D721Med (cell line): ENCODE results near the gene MOB3B.
"Not testable (repeated sequence)": the region's sequence is repeated elsewhere in the genome, so short reads cannot be mapped to it uniquely, and the experiment has no call there.

Source experiments
- DNase-seq: peaks from one replicate; pipeline ENCODE4 v3.0.0; 2011; ENCODE audit warnings: low spot score; ENCODE audit not compliant: insufficient read length
- FAIRE-seq: peaks from 2 replicates; lab custom pipeline; 2011; peaks lifted over from hg19 to GRCh38; lab: Jason Lieb, UNC
- CTCF ChIP-seq: IDR thresholded peaks from 2 replicates; pipeline ENCODE4 v1.5.1; 2012; ENCODE audit warnings: mild to moderate bottlenecking, control low read depth; ENCODE audit not compliant: insufficient read depth; ENCODE audit errors: missing control alignments

Gene MOB3B

GRCh38 chr9:27425827-27426510, 103.6 kb downstream of the MOB3B start:
- TF ChIP-seq CTCF = no peak
- FAIRE-seq (no peak), DNase-seq (no peak)

GRCh38 chr9:27423915-27424710, 105.5 kb downstream of the MOB3B start:
- FAIRE-seq = no peak
- no peak for DNase-seq
- no peak for TF ChIP-seq CTCF

- DNase-seq (no peak), FAIRE-seq (no peak)
- no peak for TF ChIP-seq CTCF
Observed at GRCh38 chr9:27422279-27422834, 107.3 kb downstream of the MOB3B start.

GRCh38 chr9:27421577-27421976, 108.0 kb downstream of the MOB3B start:
- no peak for DNase-seq
- TF ChIP-seq CTCF = no peak
- no peak for FAIRE-seq

- DNase-seq, FAIRE-seq: not testable (repeated sequence)
Observed at GRCh38 chr9:27419558-27419957, 110.1 kb downstream of the MOB3B start.

GRCh38 chr9:27414220-27414761, 115.3 kb downstream of the MOB3B start:
- TF ChIP-seq CTCF = no peak
- DNase-seq = no peak
- no peak for FAIRE-seq

GRCh38 chr9:27413511-27414219, 115.9 kb downstream of the MOB3B start:
- no peak for TF ChIP-seq CTCF
- DNase-seq = no peak
- FAIRE-seq = no peak
